Measurements from ENCODE around the gene BCL2L14.

DNA sequence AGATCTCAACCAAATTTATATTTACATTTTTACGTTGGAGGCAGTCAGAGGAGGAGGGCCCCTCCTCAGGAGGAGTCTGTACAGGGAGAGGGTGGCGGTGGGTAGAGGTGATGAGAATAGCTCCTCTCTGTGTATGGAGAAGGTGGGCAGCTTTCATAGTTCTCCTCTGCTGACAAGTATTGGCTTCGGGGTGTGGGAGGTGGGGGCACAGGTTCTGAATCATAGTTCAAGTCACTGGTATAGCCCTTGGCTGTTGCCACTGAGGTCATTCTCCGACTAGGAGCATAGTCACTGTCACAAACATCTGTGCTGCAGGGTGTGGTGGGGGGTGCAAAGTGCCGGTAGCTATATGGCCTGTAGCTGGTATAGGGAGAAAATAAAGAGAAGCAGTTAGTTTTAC, 50.3 kb downstream of the BCL2L14 start:
- TF ChIP-seq, protein P1, sequence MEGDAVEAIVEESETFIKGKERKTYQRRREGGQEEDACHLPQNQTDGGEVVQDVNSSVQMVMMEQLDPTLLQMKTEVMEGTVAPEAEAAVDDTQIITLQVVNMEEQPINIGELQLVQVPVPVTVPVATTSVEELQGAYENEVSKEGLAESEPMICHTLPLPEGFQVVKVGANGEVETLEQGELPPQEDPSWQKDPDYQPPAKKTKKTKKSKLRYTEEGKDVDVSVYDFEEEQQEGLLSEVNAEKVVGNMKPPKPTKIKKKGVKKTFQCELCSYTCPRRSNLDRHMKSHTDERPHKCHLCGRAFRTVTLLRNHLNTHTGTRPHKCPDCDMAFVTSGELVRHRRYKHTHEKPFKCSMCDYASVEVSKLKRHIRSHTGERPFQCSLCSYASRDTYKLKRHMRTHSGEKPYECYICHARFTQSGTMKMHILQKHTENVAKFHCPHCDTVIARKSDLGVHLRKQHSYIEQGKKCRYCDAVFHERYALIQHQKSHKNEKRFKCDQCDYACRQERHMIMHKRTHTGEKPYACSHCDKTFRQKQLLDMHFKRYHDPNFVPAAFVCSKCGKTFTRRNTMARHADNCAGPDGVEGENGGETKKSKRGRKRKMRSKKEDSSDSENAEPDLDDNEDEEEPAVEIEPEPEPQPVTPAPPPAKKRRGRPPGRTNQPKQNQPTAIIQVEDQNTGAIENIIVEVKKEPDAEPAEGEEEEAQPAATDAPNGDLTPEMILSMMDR (IDR thresholded peaks at IDR 0.05) = no peak
- no peak for TF ChIP-seq POLR2A (IDR thresholded peaks at IDR 0.05)
- TF ChIP-seq EP300 (IDR thresholded peaks at IDR 0.05; ENCODE audit: low read depth) = no peak
- no peak for TF ChIP-seq POLR2AphosphoS5 (IDR thresholded peaks at IDR 0.05)

Measured in transverse colon (tissue), 4 donors.